Midbrain (tissue), 1 donor: ENCODE results near the gene WDR7.

Source experiments
- DNase-seq: peaks from one replicate; lab custom pipeline; 2025; lab: John Stamatoyannopoulos, UW

WDR7 gene

GRCh38 chr18:56650944-56651770 lies at the start of gene WDR7:
WDR7 (plus strand) TSS chr18:56651359; CDS start chr18:56672516, 21,157 bp downstream.
- DNase-seq = peak; percentile 97

- DNase-seq = no peak
Observed at GRCh38 chr18:56606618-56607017, 44.5 kb upstream of the WDR7 start.

GRCh38 chr18:56615738-56616520 lies 35.2 kb upstream of the WDR7 start:
- no peak for DNase-seq

- no peak for DNase-seq
Observed at GRCh38 chr18:56627991-56628390, 23.2 kb upstream of the WDR7 start.

- peak; percentile 1 for DNase-seq
Observed at GRCh38 chr18:56632070-56633022, 18.8 kb upstream of the WDR7 start.

- no peak for DNase-seq
Observed at GRCh38 chr18:56635007-56635406, 16.2 kb upstream of the WDR7 start.

GRCh38 chr18:56637176-56637575 lies 14.0 kb upstream of the WDR7 start:
- no peak for DNase-seq

GRCh38 chr18:56637711-56638231 lies 13.4 kb upstream of the WDR7 start:
- peak; percentile 22 for DNase-seq

- peak; percentile 99 for DNase-seq
Observed at GRCh38 chr18:56638232-56639103, 12.7 kb upstream of the WDR7 start, which contains the start of gene TXNL1. TXNL1 (minus strand) TSS chr18:56638592; CDS start chr18:56638440, 152 bp downstream.

GRCh38 chr18:56639104-56639381 lies 12.1 kb upstream of the WDR7 start:
- DNase-seq = no peak

GRCh38 chr18:56639571-56639970 lies 11.6 kb upstream of the WDR7 start:
- no peak for DNase-seq

GRCh38 chr18:56641714-56642337 lies 9.3 kb upstream of the WDR7 start:
- no peak for DNase-seq

- no peak for DNase-seq
Observed at GRCh38 chr18:56643381-56643780, 7.8 kb upstream of the WDR7 start.

GRCh38 chr18:56645415-56646016 lies 5.6 kb upstream of the WDR7 start:
- no peak for DNase-seq

GRCh38 chr18:56647071-56647470 lies 4.1 kb upstream of the WDR7 start:
- no peak for DNase-seq

GRCh38 chr18:56647951-56648893 lies 2.9 kb upstream of the WDR7 start:
- DNase-seq = no peak

GRCh38 chr18:56649996-56650395 lies 1.2 kb upstream of the WDR7 start:
- no peak for DNase-seq

GRCh38 chr18:56651771-56652092 lies 573 bp downstream of the WDR7 start:
- DNase-seq = no peak

GRCh38 chr18:56652802-56653201 lies 1.6 kb downstream of the WDR7 start:
- no peak for DNase-seq
